HG03039 (cell line): ENCODE measurements around the gene TMEM253.

ENCODE experiments used
- ATAC-seq: cut with Tn5 transposase; IDR thresholded peaks from one replicate; pipeline ENCODE4 v1.9.1; 2021; ENCODE audit warnings: mild to moderate bottlenecking, moderate library complexity; ENCODE audit not compliant: unreplicated experiment

TMEM253 gene

GRCh38 chr14:21089877-21090193 lies 11.0 kb upstream of the TMEM253 start:
- no peak for ATAC-seq

DNA sequence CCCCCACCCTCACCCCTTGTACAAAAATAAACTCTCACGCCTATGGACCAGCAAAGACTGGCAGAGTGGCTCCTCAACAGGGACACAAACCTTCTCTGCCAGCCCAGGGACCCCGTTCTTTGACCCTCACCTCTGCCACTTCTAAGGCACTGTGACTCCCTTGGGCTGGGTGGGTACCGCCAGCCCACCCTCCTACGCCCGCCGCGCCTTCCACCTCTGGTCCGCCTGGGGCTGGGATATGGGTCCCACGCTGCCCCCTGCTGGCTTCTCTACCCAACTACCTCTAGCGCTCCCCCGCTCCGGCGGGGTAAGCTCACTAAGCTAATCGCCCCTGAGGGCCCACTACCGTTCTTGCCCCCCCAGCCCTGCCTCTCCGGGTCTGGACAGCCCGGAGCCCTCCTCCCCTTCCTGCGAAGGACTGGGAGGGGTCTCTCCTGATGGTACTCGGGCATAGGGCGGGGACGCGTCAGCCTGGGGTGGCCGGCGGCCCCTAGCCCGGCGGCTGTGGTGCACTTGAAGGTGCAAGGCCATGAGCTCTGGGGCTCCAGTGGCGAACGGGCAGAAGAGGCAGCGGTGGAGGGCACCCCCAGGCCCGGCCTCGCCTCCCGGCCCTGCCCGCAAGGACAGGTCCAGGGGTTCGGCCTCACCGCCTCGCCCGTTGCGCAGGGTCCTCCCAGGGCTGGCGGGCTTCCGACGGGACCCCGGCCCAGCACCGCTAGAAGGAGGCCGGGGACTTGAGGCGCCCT lies 10.5 kb upstream of the TMEM253 start:
- no peak for ATAC-seq

- ATAC-seq, result no peak
Observed at GRCh38 chr14:21090940-21091663, 9.8 kb upstream of the TMEM253 start.

DNA sequence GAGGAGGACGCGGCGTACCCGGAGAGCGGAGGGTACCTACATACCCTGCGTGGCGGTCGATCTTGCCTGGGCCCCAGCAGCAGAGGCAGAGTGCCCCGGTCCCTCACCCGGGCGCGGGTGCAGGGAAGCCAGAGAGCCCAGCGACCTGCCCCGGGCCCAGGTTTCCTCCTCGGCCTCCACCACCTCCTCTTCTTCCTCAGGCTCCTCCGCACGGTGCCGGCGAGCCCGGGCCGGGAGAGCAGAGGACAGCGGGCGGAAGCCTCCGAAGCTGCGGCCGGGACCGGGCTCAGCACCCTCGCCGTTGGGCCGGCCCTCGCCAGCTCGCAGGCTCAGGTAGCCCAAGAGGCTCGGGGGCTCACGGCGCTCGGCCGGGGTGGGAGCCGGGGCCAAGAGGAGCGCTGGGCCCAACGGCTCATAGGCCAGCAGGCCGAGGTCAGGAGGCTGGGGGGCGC lies 9.0 kb upstream of the TMEM253 start:
- no peak for ATAC-seq

DNA sequence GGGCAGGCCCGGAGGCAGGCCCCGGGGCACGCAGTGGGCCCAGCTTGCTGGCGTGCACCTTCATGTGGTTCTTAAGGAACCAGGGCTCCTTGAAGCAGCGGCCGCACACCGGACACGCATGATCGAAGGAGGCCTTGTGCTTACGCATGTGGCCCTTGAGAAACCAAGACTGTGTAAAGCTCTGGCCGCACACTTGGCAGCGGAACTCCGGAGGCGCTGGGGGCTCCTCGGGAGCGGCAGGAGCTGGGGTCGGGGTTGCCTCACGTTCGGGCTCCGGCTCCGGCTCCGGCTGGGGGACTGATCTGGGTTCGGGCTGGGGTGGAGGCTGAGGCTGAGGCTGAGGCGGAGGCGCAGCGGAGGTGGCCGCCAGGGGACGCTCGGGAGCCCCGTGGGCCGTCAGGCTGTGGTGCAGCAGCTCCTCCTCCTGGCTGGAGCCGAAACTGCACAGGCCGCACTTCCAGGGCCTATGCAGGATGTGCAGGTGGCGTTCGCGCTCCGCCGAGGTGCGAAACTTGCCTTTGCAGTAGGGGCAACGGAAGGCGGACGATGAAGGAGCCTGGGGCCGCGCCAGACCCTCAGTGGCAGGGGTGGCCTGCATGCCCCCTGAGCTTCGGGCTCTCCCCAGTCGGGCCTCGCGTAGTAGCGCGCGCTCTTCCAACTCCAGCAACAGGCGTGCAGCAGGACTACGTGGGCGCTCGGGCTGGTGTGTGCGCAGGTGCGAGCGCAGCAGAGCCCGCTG lies 8.4 kb upstream of the TMEM253 start:
- peak; percentile 67 for ATAC-seq

GRCh38 chr14:21093018-21093417 lies 7.8 kb upstream of the TMEM253 start:
- no peak for ATAC-seq

GRCh38 chr14:21093769-21094681 lies 6.8 kb upstream of the TMEM253 start:
- no peak for ATAC-seq

GRCh38 chr14:21095430-21096205 lies 5.2 kb upstream of the TMEM253 start:
- no peak for ATAC-seq

DNA sequence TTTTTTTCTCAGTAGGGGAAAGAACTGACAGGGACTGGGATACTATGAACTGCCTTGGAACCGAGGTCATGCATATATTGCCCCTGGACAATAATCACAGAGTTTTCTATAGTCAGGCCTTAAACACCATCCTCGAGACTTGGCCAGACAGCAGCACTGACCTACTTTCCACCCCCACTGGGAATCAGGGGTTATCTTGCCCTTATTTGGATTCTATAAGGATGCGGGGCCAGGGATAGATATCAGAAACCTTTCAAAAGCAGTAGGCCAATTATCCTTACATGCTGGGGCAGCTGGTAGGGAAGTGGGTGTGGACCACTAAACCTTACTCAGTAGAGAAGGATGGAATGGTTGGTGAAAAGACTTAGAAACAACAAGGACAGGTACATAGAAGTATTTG lies 4.4 kb upstream of the TMEM253 start:
- no peak for ATAC-seq

DNA sequence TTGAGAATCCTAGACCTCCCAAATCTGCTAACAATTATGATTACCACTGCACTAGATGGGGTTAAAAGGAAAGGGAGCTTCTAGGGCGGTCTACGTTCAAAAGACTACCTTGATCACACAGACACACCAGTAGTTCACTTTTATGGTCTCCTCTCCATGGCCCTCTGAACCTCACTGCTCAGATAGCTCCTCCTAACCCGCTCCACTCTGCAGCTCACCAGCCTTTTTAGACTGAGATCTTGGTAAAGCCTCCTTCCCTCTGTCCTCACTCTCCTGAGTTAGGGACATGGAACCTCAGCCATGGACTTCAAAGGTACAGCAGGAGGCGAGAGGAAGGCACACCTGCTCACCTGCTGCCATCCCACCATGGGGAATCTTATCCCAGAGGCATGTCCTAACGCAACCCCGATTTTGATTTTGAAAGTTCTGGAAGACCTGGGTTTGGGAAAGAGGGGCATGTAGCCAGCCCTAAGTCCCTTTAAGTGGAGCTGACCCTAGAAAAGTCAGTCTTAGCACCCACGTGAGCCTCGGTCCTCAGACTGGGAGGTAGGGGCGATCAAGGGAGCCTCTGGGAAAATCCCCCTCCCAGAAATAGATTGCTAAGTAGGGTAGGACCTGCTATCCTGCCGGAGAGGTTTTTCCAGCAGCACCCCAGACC lies 3.8 kb upstream of the TMEM253 start:
- no peak for ATAC-seq

DNA sequence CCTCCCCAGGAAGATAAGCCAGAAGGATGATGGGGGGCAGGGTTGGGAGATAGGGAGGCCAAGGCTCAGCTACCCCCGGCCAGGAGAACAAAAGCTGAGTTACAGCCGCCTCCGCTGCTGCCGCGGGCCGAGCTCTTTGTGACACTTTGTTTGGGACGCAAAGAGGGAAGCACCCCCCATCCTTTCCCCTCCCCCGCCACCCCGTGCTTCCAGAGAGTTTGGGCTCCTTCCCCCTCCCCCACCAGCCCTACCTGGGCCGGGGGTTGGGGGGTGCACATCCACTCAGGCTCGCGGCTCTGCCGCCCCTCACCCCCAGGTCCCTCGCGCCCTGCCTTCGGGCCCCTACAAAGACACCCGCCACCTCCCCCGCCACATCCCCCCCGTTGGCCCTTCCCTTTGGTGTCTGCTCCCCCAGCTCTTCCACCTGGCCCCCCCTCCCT lies 3.2 kb upstream of the TMEM253 start:
- ATAC-seq, result no peak

DNA sequence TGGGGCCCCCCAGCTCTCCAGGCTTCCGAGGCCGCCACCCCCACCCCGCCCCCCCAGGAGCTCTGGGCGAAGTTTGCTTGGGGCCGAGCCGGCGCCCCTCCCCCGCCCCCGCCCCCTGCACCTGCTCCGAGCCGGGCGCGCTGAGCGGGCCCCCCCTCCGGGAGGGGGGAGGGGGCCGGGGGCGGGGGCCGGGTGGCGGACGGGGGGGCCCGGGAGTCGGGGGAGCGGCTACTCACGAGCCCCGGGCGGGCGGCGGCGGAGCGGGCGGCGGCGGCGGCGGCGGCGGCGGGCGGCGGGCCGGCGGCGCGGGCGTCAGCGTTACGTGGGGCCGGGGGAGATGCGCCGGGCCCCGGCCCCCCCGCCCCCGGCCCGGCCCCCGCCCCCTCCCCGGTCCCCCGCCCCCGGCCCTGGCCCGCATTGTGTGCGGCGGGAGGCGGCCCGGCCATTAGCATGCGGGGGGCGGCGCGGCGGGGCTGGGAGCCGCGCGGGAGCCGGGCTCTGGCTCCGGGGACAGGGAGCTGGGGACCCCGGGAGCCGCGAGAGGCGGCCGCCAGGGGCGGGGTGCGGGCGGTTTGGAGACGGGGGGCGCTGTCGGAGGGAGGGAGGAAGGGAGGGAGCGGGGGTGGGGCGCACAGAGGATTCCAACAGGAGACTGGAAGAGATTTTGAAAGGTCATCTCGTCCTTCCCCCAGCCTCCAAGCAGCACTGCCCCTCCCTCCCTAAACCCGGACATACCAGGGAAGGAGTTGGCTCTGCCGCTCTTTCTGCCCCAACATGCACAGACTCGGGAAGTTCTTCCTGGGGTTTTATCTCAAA lies 2.6 kb upstream of the TMEM253 start, which contains the start of gene ZNF219:
Gene ZNF219 (minus strand): TSS at position 580 of the 816 bp plus-strand sequence. CDS start 5,064 bp downstream, outside the sequence.
- no peak for ATAC-seq

DNA sequence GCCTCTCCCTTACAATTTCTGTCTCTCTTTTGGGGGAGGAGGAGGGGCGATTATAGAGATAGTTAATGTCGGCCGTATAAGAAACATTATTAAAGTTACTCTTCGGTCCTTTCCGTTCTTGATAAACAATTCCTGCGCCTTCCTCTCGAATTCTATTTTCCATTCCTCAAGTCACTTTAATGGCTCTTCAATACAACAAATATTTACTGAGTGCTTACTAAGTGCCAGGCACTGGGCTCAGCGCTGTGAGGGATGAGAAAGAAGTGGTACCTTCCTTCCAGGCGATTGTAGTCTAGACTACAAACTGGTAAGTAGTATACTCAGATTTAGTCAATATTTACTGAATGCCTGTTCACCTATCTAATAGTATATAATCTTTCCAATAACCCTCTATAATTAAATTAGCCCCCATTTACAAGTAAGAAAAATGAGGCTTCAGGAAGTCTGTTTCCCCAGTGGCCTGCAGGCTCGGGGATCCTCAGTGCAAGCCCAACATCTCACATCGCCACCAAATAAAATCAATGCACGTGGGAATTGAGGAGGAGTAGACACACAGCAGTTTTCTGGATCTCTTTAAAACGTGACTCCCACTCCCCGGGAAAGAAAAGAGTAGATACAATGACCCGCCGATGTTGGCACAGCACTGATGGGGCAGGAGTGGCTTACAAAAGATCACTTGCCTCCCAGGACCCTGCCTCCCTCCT lies 1.8 kb upstream of the TMEM253 start:
- ATAC-seq, result no peak

DNA sequence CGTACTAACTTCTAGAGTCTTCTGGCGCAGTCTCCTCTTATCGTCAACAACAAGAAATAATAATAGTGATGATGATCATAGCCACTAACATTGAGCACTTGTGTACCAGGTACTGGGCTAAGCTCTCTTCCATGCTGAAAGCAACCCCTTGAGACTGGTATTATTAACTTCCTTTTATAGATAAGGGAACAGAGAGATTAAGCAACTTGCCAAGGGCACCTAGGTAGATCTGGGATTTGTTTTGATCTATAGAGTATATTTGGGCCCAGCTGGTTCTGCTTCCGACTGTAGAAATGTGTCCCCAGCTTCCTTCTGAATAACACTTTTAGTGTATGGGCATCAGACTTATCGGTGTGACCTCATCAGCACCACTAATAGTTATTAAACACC lies 1.3 kb upstream of the TMEM253 start:
- no peak for ATAC-seq

GRCh38 chr14:21101802-21102413 lies 1.0 kb downstream of the TMEM253 start:
- no peak for ATAC-seq

DNA sequence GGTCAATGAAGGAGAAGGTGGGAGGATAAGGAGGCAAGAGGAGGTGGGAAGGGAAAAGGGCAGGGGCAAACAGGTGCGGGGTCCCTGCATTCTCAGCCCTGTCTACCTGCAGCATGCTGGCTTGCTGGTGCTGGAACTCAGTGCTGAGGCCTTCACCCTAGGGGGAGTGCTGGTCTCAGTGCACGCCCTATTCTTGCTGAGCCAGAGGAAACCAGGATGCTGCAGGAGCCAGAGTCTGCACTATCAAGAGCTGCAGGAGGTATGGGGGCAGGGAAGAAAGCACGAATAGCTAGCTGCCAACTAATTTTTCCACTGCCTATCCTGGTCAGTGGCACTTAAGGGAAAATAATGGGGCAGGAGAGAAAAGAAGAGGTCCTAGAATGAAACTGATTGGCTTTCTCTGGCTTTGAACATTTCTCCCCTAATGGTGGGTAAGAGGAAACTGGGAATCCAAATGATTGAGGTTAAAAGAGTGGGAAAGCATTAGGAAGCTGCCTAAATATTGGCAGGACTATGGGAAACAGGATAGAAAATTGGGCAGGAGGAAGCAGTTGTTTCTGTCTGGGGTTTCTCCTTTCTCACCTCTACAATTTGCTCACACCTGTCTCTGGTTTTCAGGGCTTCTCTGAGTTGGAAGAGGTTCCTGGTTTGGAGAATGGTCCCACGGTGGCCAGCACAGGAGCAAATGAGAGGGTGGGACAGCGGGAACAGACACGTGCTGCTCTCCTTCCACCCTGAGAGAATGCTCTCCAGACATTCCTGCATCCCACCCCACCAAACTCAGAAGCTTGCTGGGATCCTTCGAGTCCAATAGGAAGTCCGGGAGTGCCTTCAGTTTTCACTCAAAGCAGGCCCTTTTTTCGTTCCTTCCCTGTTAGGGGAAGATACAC lies 1.9 kb downstream of the TMEM253 start:
- no peak for ATAC-seq

DNA sequence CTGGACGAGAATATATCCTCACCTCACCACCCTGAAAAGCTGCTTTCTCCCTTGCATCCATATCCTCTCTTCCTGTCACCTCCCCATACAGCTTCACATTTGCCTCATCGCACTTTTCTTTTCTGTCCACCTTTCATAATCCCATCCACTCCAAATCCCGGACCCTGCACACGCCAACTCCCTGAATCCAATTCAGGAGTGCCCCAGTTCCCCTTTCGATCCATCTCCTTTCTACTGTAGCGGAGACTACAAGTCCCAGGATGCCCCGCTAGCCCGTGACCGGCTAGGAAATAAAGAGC lies 2.5 kb downstream of the TMEM253 start:
- no peak for ATAC-seq
